Smooth muscle cell (in vitro differentiated cells): ENCODE data around the gene VTCN1. TPM values are rescaled to one million over a fixed set of nuclear protein-coding genes. Genes with fewer than 3 reads are reported as not detected.

Experiments
- DNase-seq: peaks from one replicate; lab custom pipeline; 2025; ENCODE audit not compliant: unreplicated experiment; lab: John Stamatoyannopoulos, UW
- H2AFZ ChIP-seq: fragments of 200-600 bp; sonication (generic); 2 replicates; pipeline ENCODE4 v1.6.0; 2016; ENCODE audit warnings: antibody characterized with exemption, low read depth, mild to moderate bottlenecking
- H3F3A ChIP-seq: fragments of 200-600 bp; sonication (generic); 2 replicates; pipeline ENCODE4 v1.6.0; 2017; ENCODE audit warnings: antibody characterized with exemption, low read depth
- H3K27ac ChIP-seq: fragments of 200-600 bp; sonication (generic); 2 replicates; pipeline ENCODE4 v1.5.1; 2016; ENCODE audit warnings: low read depth, mild to moderate bottlenecking
- H3K27me3 ChIP-seq: fragments of 200-600 bp; sonication (generic); 2 replicates; pipeline ENCODE4 v1.6.1; 2016; ENCODE audit warnings: low read depth, mild to moderate bottlenecking
- H3K36me3 ChIP-seq: fragments of 200-600 bp; sonication (generic); 2 replicates; pipeline ENCODE4 v1.5.1; 2016; ENCODE audit warnings: low read depth
- H3K4me1 ChIP-seq: fragments of 200-600 bp; sonication (generic); 2 replicates; pipeline ENCODE4 v1.5.1; 2016; ENCODE audit warnings: low read depth
- H3K4me2 ChIP-seq: fragments of 200-600 bp; sonication (generic); 2 replicates; pipeline ENCODE4 v1.6.0; 2016; ENCODE audit warnings: mild to moderate bottlenecking
- H3K4me3 ChIP-seq: fragments of 200-600 bp; sonication (generic); 2 replicates; pipeline ENCODE4 v1.5.1; 2016; ENCODE audit warnings: mild to moderate bottlenecking
- H3K79me2 ChIP-seq: fragments of 200-600 bp; sonication (generic); 2 replicates; pipeline ENCODE4 v1.6.0; 2016; ENCODE audit warnings: low read depth, mild to moderate bottlenecking
- H3K9ac ChIP-seq: fragments of 200-600 bp; sonication (generic); 2 replicates; pipeline ENCODE4 v1.6.0; 2016; ENCODE audit warnings: low read depth
- H3K9me3 ChIP-seq: fragments of 200-600 bp; sonication (generic); replicated peaks from 2 replicates; pipeline ENCODE4 v1.5.1; 2016; ENCODE audit warnings: low read depth
- H4K20me1 ChIP-seq: fragments of 200-600 bp; sonication (generic); 2 replicates; pipeline ENCODE4 v1.6.0; 2016; ENCODE audit warnings: low read depth
- CTCF ChIP-seq: fragments of 200-600 bp; sonication (generic); IDR thresholded peaks from 2 replicates; pipeline ENCODE4 v1.5.1; 2017; ENCODE audit warnings: borderline replicate concordance, mild to moderate bottlenecking, antibody characterized with exemption; ENCODE audit not compliant: insufficient read depth, poor library complexity, severe bottlenecking
- WGBS: methylation state at CpG from one replicate; pipeline ENCODE4 v1.1.7; 2016; ENCODE audit warnings: low lambda C conversion rate; 5-methylcytosine and 5-hydroxymethylcytosine counted together
- polyA plus RNA-seq: library from polyadenylated mRNA; unstranded; fragments of >200 nt; fragmentation: Nextera tagmentation; extraction: Ambion mirVana; gene quantifications from 2 replicates; pipeline ENCODE4 v1.2.1, GENCODE V29; 2016
- total RNA-seq: library from RNA; depleted of rRNA; stranded (reverse); fragments of >200 nt; gene quantifications from 2 replicates; pipeline ENCODE4 v1.2.3, GENCODE V29; 2014

The VTCN1 gene
- total and polyA plus RNA-seq, 2 experiments from 2014 or later: 7.1 to 33.0 TPM

GRCh38 chr1:117205368-117205767 is 5.4 kb downstream of the VTCN1 start:
- Histone ChIP-seq H3F3A (no peaks in the 10 kb centered on the region), H4K20me1 (no peaks in the 10 kb centered on the region), H3K4me1 (peaks cover 15% of the 10 kb centered on the region), H3K36me3 (no peaks in the 10 kb centered on the region), H3K27ac (no peak overlapping the region), H3K4me2 (no peak overlapping the region), H2AFZ (no peak overlapping the region), H3K79me2 (no peaks in the 10 kb centered on the region), H3K27me3 (peaks cover 11% of the 10 kb centered on the region), H3K4me3 (no peak overlapping the region), H3K9ac (no peak overlapping the region), H3K9me3 (no peaks in the 10 kb centered on the region)
- TF ChIP-seq CTCF: no peak
- 45% methylated on average over 2 of the region's 2 CpGs for WGBS
- no peak for DNase-seq

DNA sequence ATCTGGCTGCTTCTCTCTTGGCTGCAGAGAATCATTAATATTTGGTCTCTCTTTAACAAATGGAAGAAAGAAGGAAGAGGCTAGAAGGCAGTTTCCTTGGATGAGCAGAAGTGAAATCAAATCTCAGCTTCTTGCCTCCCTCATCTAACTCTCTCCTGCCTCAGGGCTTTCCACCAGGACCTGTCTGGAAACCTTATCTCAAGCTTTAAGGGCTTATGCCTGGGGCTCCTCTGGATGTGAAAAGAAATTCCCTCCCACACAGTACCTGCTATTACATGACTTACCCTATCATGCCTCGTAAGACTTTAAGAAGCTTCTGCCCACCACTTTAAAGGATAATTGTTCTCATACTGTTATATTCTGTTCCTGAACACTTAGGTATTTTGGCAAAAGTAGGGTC is 8.9 kb downstream of the VTCN1 start:
- no peak overlapping the region for H2AFZ ChIP-seq
- H3K27me3 ChIP-seq: peaks cover 11% of the 10 kb centered on the region
- DNase-seq: no peak
- H3K4me1 ChIP-seq: peaks cover 15% of the 10 kb centered on the region
- H3K9ac ChIP-seq: no peak overlapping the region
- TF ChIP-seq CTCF: no peak
- no peaks in the 10 kb centered on the region for H3F3A ChIP-seq
- H3K9me3 ChIP-seq: no peaks in the 10 kb centered on the region
- no peaks in the 10 kb centered on the region for H3K36me3 ChIP-seq
- H4K20me1 ChIP-seq: no peaks in the 10 kb centered on the region
- WGBS: 9% methylated on average over 1 of the region's 1 CpG
- peak overlapping the region; percentile 24 for H3K27ac ChIP-seq
- no peak overlapping the region for H3K4me2 ChIP-seq
- H3K79me2 ChIP-seq: no peaks in the 10 kb centered on the region
- no peak overlapping the region for H3K4me3 ChIP-seq

GRCh38 chr1:117198097-117198496 is 12.6 kb downstream of the VTCN1 start:
- Histone ChIP-seq H4K20me1 (no peaks in the 10 kb centered on the region), H3K4me1 (peaks cover 15% of the 10 kb centered on the region), H3K36me3 (no peaks in the 10 kb centered on the region), H3K4me2 (no peak overlapping the region), H3K4me3 (no peak overlapping the region), H3K79me2 (peaks cover 2% of the 10 kb centered on the region), H3K27ac (no peak overlapping the region), H3F3A (no peaks in the 10 kb centered on the region), H3K9me3 (no peaks in the 10 kb centered on the region), H3K9ac (no peak overlapping the region), H2AFZ (no peak overlapping the region), H3K27me3 (peaks cover 11% of the 10 kb centered on the region)
- no peak for DNase-seq
- TF ChIP-seq CTCF: no peak
- WGBS: 82% methylated on average over 2 of the region's 2 CpGs

DNA sequence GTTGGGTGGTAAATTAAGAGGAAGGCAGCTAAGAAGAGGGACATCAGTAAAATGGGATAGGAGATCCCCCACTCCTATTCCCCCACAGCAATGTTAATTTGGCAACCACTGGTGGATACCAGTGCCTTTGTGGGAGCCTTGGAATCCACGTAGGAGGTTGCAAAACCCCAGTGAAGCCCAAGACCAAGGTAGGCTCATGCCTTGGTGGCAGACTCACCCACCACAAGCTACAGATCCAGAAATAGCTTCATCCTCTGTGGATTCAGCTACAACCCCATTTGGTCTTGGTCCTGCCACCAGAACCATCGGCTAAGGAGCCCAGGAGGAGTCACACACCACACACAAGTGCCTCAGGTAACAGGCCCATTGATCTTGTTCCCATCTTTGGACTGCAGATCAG is 21.0 kb downstream of the VTCN1 start:
- Histone ChIP-seq H2AFZ (no peak overlapping the region), H4K20me1 (no peaks in the 10 kb centered on the region), H3K79me2 (peaks cover 8% of the 10 kb centered on the region), H3K4me2 (no peak overlapping the region), H3K27me3 (no peaks in the 10 kb centered on the region), H3K9ac (no peak overlapping the region), H3K27ac (no peak overlapping the region), H3K36me3 (no peaks in the 10 kb centered on the region), H3F3A (no peaks in the 10 kb centered on the region), H3K9me3 (no peaks in the 10 kb centered on the region), H3K4me3 (no peak overlapping the region), H3K4me1 (no peaks in the 10 kb centered on the region)
- no peak for TF ChIP-seq CTCF
- DNase-seq: no peak
- 90% methylated on average over 2 of the region's 2 CpGs for WGBS
